ENCODE measurements around the gene UBE2QL1.

- TF ChIP-seq CTCF (IDR thresholded peaks at IDR 0.05) (no peak), POLR2A (IDR thresholded peaks at IDR 0.05) (no peak)
These were observed 69.8 kb downstream of the UBE2QL1 start for GRCh38 chr5:6518298-6519057.
